K562 (cell line): Measurements from ENCODE around the gene LGR6. TPM values are rescaled to one million over a fixed set of nuclear protein-coding genes. Genes with fewer than 3 reads are reported as not detected.

Experiments used
- ATAC-seq: fragments of 200-7000 bp; cut with Tn5 transposase; 3 replicates; pipeline ENCODE4 v1.9.1; 2020; ENCODE audit warnings: moderate library complexity
- BruUV-seq: library from RNA; stranded (reverse); fragments of 400-500 nt; replicated peaks from 2 replicates; lab custom pipeline; 2021; lab: Mats Ljungman, UMichigan
- CTCF ChIA-PET: fragments of 300-600 bp; formaldehyde crosslinking; extraction: SDS; loops from one replicate; lab custom pipeline; 2021; ENCODE audit warnings: low intra/inter-chr PET ratio; lab: Yijun Ruan, JAX
- POLR2A ChIA-PET: fragments of 300-600, 350-650 bp; sonication (Branson Sonifier 250); formaldehyde crosslinking; extraction: SDS; loops from one replicate; lab custom pipeline; 2021; ENCODE audit warnings: antibody characterized with exemption, inconsistent platforms; lab: Yijun Ruan, JAX
- DNase-seq, 4 experiments: peaks; one replicate each; pipeline versions ENCODE4 v3.0.0 to v3.0.0-alpha.2; 2011 to 2018; ENCODE audit warnings: low spot score in 3 of 4, mixed read lengths in 3 of 4; ENCODE audit errors: extremely low read depth in 1 of 4
- FAIRE-seq: peaks from 2 replicates; lab custom pipeline; 2011; peaks lifted over from hg19 to GRCh38; lab: Jason Lieb, UNC
- H2AFZ ChIP-seq: 2 replicates; pipeline ENCODE4 v1.6.0; 2011; ENCODE audit warnings: low read depth, low read length, control low read depth, inconsistent platforms
- H3K27ac ChIP-seq: fragments of 200-600 bp; 3 replicates; pipeline ENCODE4 v1.8.0; 2011; ENCODE audit warnings: low read depth, mild to moderate bottlenecking, control low read depth, inconsistent platforms, low read length, moderate library complexity, mixed read lengths; ENCODE audit errors: extremely low read depth
- H3K27me3 ChIP-seq, 2 experiments: fragments of 300-600 bp in 1 of 2; 2 replicates in 1 of 2; 3 replicates in 1 of 2; pipeline versions ENCODE4 v1.6.0 to v1.8.0; 2011; ENCODE audit warnings: inconsistent platforms in 2 of 2, low read length in 2 of 2, mild to moderate bottlenecking in 1 of 2, mixed read lengths in 1 of 2, moderate library complexity in 1 of 2; ENCODE audit not compliant: control insufficient read depth in 2 of 2, insufficient read depth in 2 of 2
- H3K36me3 ChIP-seq: fragments of 300-600 bp; 3 replicates; pipeline ENCODE4 v1.8.0; 2011; ENCODE audit warnings: mild to moderate bottlenecking, low read length, inconsistent platforms; ENCODE audit not compliant: control insufficient read depth, insufficient read depth
- H3K4me1 ChIP-seq, 2 experiments: fragments of 200-600 bp in 1 of 2; replicated peaks in 1 of 2; 2 replicates in 1 of 2; 3 replicates in 1 of 2; pipeline versions ENCODE4 v1.5.1 to v1.8.0; 2011; ENCODE audit warnings: inconsistent platforms in 2 of 2, low read length in 2 of 2, mild to moderate bottlenecking in 1 of 2, mixed read lengths in 1 of 2, moderate library complexity in 1 of 2; ENCODE audit not compliant: control insufficient read depth in 2 of 2, insufficient read depth in 2 of 2
- H3K4me2 ChIP-seq: 2 replicates; pipeline ENCODE4 v1.6.1; 2011; ENCODE audit warnings: low read length, control low read depth, inconsistent platforms, mixed read lengths; ENCODE audit not compliant: insufficient read depth
- H3K4me3 ChIP-seq: fragments of 200-600 bp; sonication (generic), shearing (Covaris generic); 2 replicates; pipeline ENCODE4 v1.5.1; 2016; ENCODE audit warnings: control low read depth, inconsistent platforms
- H3K79me2 ChIP-seq: fragments of 200-600 bp; 3 replicates; pipeline ENCODE4 v1.8.0; 2011; ENCODE audit warnings: low read length, inconsistent platforms; ENCODE audit not compliant: control insufficient read depth, insufficient read depth
- H3K9ac ChIP-seq, 2 experiments: 2 replicates each; pipeline versions ENCODE4 v1.6.0 to v1.6.1; 2011; ENCODE audit warnings: low read depth in 2 of 2, low read length in 2 of 2, control low read depth in 1 of 2, inconsistent platforms in 1 of 2, mild to moderate bottlenecking in 1 of 2, mixed read lengths in 1 of 2; ENCODE audit not compliant: insufficient read depth in 1 of 2
- H3K9me1 ChIP-seq: one replicate; pipeline ENCODE4 v1.6.0; 2011; ENCODE audit warnings: inconsistent platforms, mild to moderate bottlenecking, low read length, moderate library complexity; ENCODE audit not compliant: control insufficient read depth, insufficient read depth
- H3K9me3 ChIP-seq: replicated peaks from 2 replicates; pipeline ENCODE4 v1.5.1; 2011; ENCODE audit warnings: low read depth, low read length, inconsistent platforms; ENCODE audit not compliant: control insufficient read depth, insufficient read depth
- H4K20me1 ChIP-seq: replicated peaks from 2 replicates; pipeline ENCODE4 v1.6.1; 2011; ENCODE audit warnings: low read length, inconsistent platforms, mixed read lengths; ENCODE audit not compliant: control insufficient read depth, insufficient read depth
- ZFP1 ChIP-seq: fragments of 450-650 bp; formaldehyde crosslinking; IDR thresholded peaks from 2 replicates; pipeline ENCODE4 v1.4.0; 2020; ENCODE audit warnings: mild to moderate bottlenecking, mixed read lengths
- ZNF778 ChIP-seq: fragments of 450-650 bp; formaldehyde crosslinking; IDR thresholded peaks from 2 replicates; pipeline ENCODE4 v1.4.0; 2020; ENCODE audit warnings: mild to moderate bottlenecking, moderate library complexity
- WGBS: fragments of 100-300 bp; shearing (Covaris generic); methylation state at CpG from one replicate; pipeline ENCODE4 v1.1.6; 2016; ENCODE audit warnings: low coverage, mixed read lengths; ENCODE audit not compliant: insufficient coverage; ENCODE audit errors: missing lambda C conversion rate; 5-methylcytosine and 5-hydroxymethylcytosine counted together
- in situ Hi-C: fragments of 300-500 bp; cut with MboI; formaldehyde crosslinking; loops from 4 replicates; pipeline ENCODE4 v1.15.0; 2018; ENCODE audit warnings: inconsistent platforms, mixed read lengths
- intact Hi-C: fragments of 100-400 bp; cut with micrococcal nuclease; formaldehyde crosslinking; loops from 2 replicates; pipeline ENCODE4 v1.14.2; 2022
- polyA plus RNA-seq, 8 experiments: library from polyadenylated mRNA; depleted of rRNA in 4 of 8; stranded (reverse) in 5 of 8; unstranded in 3 of 8; fragments of >200 nt; fragmentation: Nextera tagmentation in 2 of 8; fragmentation: Illumina TruSeq in 1 of 8; extraction: Ambion mirVana in 2 of 8; extraction: Trizol in 1 of 8; gene quantifications; 2 replicates each; pipeline versions ENCODE4 v1.2.1 to v1.2.3, GENCODE V29; 2011 to 2014; ENCODE audit warnings: inconsistent platforms in 1 of 8, missing spikeins in 1 of 8
- total RNA-seq, 7 experiments: library from RNA; depleted of rRNA in 6 of 7; stranded (reverse); fragments of >200 nt in 6 of 7; fragmentation: Illumina TruSeq in 2 of 7; extraction: Trizol in 2 of 7; gene quantifications; 2 replicates each; pipeline versions ENCODE4 v1.2.1 to v1.2.3, GENCODE V29; 2011 to 2021; ENCODE audit warnings: low replicate concordance in 1 of 7
- TF ChIP-seq, protein P1 (sequence below): fragments of 250-450 bp; sonication (Bioruptor Pico); IDR thresholded peaks from 2 replicates; pipeline ENCODE4 v1.4.0; 2020; ENCODE audit warnings: mild to moderate bottlenecking, moderate library complexity

Gene LGR6
- total and polyA plus RNA-seq, 9 of the 15 experiments (the other 6 are each of a cell fraction or from before 2014, with no cell fraction given), result 0.01 to 0.54 (median 0.17) TPM; not detected in 1

DNA sequence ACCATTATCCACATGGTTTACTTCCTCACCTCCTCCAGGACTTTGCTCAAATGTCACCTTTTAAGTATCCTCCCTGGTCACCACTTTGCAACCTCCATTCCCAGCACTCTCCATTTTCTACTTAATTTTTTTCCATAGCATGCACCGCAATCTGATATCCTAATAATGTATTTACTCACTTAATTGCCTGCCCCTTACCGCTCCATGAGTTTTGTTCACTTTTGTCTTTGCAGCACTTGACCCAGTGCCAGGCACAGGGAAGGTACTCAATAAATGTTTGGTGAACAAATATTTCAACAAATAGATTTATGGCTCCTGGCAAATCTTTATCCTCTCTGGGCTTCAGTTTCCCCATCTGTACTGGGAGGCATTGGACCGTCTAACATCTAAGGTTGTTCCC, 94.6 kb downstream of the LGR6 start:
- TF ChIP-seq, protein P1, sequence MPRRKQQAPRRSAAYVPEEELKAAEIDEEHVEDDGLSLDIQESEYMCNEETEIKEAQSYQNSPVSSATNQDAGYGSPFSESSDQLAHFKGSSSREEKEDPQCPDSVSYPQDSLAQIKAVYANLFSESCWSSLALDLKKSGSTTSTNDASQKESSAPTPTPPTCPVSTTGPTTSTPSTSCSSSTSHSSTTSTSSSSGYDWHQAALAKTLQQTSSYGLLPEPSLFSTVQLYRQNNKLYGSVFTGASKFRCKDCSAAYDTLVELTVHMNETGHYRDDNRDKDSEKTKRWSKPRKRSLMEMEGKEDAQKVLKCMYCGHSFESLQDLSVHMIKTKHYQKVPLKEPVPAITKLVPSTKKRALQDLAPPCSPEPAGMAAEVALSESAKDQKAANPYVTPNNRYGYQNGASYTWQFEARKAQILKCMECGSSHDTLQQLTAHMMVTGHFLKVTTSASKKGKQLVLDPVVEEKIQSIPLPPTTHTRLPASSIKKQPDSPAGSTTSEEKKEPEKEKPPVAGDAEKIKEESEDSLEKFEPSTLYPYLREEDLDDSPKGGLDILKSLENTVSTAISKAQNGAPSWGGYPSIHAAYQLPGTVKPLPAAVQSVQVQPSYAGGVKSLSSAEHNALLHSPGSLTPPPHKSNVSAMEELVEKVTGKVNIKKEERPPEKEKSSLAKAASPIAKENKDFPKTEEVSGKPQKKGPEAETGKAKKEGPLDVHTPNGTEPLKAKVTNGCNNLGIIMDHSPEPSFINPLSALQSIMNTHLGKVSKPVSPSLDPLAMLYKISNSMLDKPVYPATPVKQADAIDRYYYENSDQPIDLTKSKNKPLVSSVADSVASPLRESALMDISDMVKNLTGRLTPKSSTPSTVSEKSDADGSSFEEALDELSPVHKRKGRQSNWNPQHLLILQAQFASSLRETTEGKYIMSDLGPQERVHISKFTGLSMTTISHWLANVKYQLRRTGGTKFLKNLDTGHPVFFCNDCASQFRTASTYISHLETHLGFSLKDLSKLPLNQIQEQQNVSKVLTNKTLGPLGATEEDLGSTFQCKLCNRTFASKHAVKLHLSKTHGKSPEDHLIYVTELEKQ, result no peak
- TF ChIP-seq ZNF778 (CRISPR knock-in tag), result no peak
- no peak for TF ChIP-seq ZFP1 (CRISPR knock-in tag)
- no peaks in the 10 kb centered on the region for H3K36me3 ChIP-seq
- H3K4me2 ChIP-seq, result no peak overlapping the region
- H3K4me3 ChIP-seq, result no peak overlapping the region
- ChIA-PET CTCF (no interaction called here), POLR2A (no interaction called here)
- H3K9me3 ChIP-seq, result no peaks in the 10 kb centered on the region
- intact Hi-C loops, result no loop called here
- no peak overlapping the region for H3K27ac ChIP-seq
- no peak overlapping the region for H2AFZ ChIP-seq
- H3K4me1 ChIP-seq, result no peaks in the 10 kb centered on the region
- no peak for FAIRE-seq
- WGBS, result 0% methylated on average over 3 of the region's 3 CpGs
- H3K79me2 ChIP-seq, result no peaks in the 10 kb centered on the region
- H3K27me3 ChIP-seq, result peaks cover 19 to 38% of the 10 kb centered on the region in 2 experiments
- H4K20me1 ChIP-seq, result no peaks in the 10 kb centered on the region; the same call in 1 of the 2 replicates
- no peak for DNase-seq
- H3K9me1 ChIP-seq, result no peaks in the 10 kb centered on the region
- ATAC-seq, result no peak
- BruUV-seq, result no TSS peak
- in situ Hi-C loops, result no loop called here
- no peak overlapping the region for H3K9ac ChIP-seq
